ENCODE data around the gene CEP55.

CEP55 gene

DNA sequence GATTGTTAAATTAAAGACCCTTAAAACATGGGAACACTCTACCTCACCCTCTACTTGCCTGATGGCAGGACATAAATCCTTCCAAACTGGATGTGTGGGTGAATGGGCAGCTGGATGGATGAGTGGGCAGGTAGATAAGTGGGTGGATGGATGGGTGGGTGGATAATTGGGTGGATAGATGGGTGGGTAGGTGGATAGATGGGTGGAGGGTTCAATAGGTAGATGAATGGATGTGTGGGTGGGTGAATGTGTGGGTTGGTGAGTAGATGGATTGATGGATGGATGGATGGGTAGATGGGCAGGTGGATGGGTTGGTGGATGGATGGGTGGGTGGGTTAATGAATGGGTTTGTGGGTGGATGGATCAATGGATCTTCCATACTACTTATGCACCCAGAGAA is 51.1 kb downstream of the CEP55 start:
- no peak overlapping the region for H3K9ac ChIP-seq (ENCODE audit: low read length)
- no peak overlapping the region for H3K4me3 ChIP-seq (ENCODE audit: low read depth, low read length, poor library complexity, severe bottlenecking)
- H4K20me1 ChIP-seq (ENCODE audit: insufficient read depth, low read length) = no peaks in the 10 kb centered on the region
- H3F3A ChIP-seq (ENCODE audit: insufficient read depth, low read length) = no peaks in the 10 kb centered on the region
- H3K9me2 ChIP-seq (ENCODE audit: low read depth, low read length) = no peaks in the 10 kb centered on the region
- H3K4me2 ChIP-seq (ENCODE audit: low read length) = no peak overlapping the region
- H3K4me1 ChIP-seq (ENCODE audit: insufficient read depth, low read length, severe bottlenecking) = no peaks in the 10 kb centered on the region
- H3K79me2 ChIP-seq (ENCODE audit: insufficient read depth, low read length) = no peaks in the 10 kb centered on the region
- H3K36me3 ChIP-seq (ENCODE audit: insufficient read depth, low read length) = no peaks in the 10 kb centered on the region
- H2AFZ ChIP-seq (ENCODE audit: low read length) = no peak overlapping the region
- no peaks in the 10 kb centered on the region for H3K9me3 ChIP-seq (ENCODE audit: low read length)
- TF ChIP-seq EZH2 (IDR thresholded peaks at IDR 0.05; ENCODE audit: borderline replicate concordance, low read length) = no peak
- H3K27me3 ChIP-seq (ENCODE audit: insufficient read depth, low read length) = no peaks in the 10 kb centered on the region
- no peak overlapping the region for H3K27ac ChIP-seq (ENCODE audit: low read depth, low read length, poor library complexity, severe bottlenecking)

DNA sequence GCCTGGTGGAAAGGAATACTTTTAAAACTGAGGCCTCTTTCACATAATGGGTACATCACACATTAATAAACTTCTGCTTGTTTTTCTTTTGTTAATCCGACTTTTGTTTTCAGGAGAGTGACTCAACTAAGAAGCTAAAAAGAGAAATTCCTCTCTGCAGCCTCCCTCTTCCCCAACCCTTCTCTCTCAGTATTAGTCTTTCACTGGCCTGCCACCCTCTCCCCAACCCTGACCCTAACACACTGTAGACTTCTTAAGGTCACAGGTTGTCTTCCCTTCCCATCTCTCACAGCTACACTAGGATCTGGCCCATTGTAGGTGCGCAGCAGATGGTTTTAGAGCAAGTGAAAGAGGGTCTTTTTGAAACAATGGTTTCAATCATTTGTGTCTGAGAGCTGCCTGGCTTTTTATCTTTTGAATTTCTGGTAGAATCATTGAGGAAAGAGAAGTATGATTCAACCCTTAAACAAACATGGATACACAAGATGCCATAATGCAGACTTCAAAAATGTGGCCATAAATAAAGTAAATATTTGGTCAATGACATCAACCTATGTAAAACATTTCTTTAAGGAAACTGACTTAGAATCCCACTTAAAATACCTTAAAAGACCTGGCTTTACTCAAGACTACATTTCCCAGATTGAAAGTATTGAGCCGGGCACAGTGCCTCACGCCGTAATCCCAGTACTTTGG is 52.1 kb downstream of the CEP55 start:
- Histone ChIP-seq H3K27me3 (ENCODE audit: insufficient read depth, low read length) (no peaks in the 10 kb centered on the region), H3K4me3 (ENCODE audit: low read depth, low read length, poor library complexity, severe bottlenecking) (no peak overlapping the region), H3K4me1 (ENCODE audit: insufficient read depth, low read length, severe bottlenecking) (no peaks in the 10 kb centered on the region), H3K9me3 (ENCODE audit: low read length) (no peaks in the 10 kb centered on the region), H3K4me2 (ENCODE audit: low read length) (no peak overlapping the region), H2AFZ (ENCODE audit: low read length) (no peak overlapping the region), H3K9ac (ENCODE audit: low read length) (no peak overlapping the region), H3K79me2 (ENCODE audit: insufficient read depth, low read length) (no peaks in the 10 kb centered on the region), H3K9me2 (ENCODE audit: low read depth, low read length) (no peaks in the 10 kb centered on the region), H4K20me1 (ENCODE audit: insufficient read depth, low read length) (no peaks in the 10 kb centered on the region), H3K36me3 (ENCODE audit: insufficient read depth, low read length) (no peaks in the 10 kb centered on the region), H3K27ac (ENCODE audit: low read depth, low read length, poor library complexity, severe bottlenecking) (no peak overlapping the region), H3F3A (ENCODE audit: insufficient read depth, low read length) (no peaks in the 10 kb centered on the region)
- TF ChIP-seq EZH2 (IDR thresholded peaks at IDR 0.05; ENCODE audit: borderline replicate concordance, low read length) = no peak
- TF ChIP-seq, protein P1, sequence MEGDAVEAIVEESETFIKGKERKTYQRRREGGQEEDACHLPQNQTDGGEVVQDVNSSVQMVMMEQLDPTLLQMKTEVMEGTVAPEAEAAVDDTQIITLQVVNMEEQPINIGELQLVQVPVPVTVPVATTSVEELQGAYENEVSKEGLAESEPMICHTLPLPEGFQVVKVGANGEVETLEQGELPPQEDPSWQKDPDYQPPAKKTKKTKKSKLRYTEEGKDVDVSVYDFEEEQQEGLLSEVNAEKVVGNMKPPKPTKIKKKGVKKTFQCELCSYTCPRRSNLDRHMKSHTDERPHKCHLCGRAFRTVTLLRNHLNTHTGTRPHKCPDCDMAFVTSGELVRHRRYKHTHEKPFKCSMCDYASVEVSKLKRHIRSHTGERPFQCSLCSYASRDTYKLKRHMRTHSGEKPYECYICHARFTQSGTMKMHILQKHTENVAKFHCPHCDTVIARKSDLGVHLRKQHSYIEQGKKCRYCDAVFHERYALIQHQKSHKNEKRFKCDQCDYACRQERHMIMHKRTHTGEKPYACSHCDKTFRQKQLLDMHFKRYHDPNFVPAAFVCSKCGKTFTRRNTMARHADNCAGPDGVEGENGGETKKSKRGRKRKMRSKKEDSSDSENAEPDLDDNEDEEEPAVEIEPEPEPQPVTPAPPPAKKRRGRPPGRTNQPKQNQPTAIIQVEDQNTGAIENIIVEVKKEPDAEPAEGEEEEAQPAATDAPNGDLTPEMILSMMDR (IDR thresholded peaks at IDR 0.05; ENCODE audit: low read length) = no peak

DNA sequence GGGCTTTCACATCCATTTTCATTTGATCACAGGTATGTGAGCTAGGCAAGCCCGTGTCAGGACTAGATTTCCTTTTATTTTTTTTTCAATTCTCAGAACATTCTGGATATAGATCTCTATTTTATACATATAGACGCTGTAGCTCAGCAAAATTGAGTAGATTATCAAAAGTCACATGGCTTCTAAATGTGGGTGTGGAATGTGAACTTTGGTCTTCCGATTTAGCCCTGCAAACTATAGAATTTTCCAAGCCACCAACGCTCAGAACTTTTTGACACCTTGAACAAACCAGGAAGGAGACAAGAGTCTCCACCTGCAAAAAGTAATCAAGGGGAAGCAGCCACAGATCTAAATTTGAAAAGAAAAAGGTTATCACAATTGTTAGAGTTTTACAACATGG is 54.2 kb downstream of the CEP55 start:
- Histone ChIP-seq H3K36me3 (ENCODE audit: insufficient read depth, low read length) (no peaks in the 10 kb centered on the region), H3K79me2 (ENCODE audit: insufficient read depth, low read length) (no peaks in the 10 kb centered on the region), H3K4me1 (ENCODE audit: insufficient read depth, low read length, severe bottlenecking) (no peaks in the 10 kb centered on the region), H3K9me2 (ENCODE audit: low read depth, low read length) (no peaks in the 10 kb centered on the region), H3K9me3 (ENCODE audit: low read length) (no peaks in the 10 kb centered on the region), H2AFZ (ENCODE audit: low read length) (no peak overlapping the region), H4K20me1 (ENCODE audit: insufficient read depth, low read length) (no peaks in the 10 kb centered on the region), H3K4me3 (ENCODE audit: low read depth, low read length, poor library complexity, severe bottlenecking) (no peak overlapping the region), H3F3A (ENCODE audit: insufficient read depth, low read length) (no peaks in the 10 kb centered on the region), H3K4me2 (ENCODE audit: low read length) (no peak overlapping the region), H3K27me3 (ENCODE audit: insufficient read depth, low read length) (no peaks in the 10 kb centered on the region), H3K9ac (ENCODE audit: low read length) (no peak overlapping the region), H3K27ac (ENCODE audit: low read depth, low read length, poor library complexity, severe bottlenecking) (no peak overlapping the region)
- TF ChIP-seq, protein P1 (IDR thresholded peaks at IDR 0.05; ENCODE audit: low read length) = no peak
- no peak for TF ChIP-seq EZH2 (IDR thresholded peaks at IDR 0.05; ENCODE audit: borderline replicate concordance, low read length)

DNA sequence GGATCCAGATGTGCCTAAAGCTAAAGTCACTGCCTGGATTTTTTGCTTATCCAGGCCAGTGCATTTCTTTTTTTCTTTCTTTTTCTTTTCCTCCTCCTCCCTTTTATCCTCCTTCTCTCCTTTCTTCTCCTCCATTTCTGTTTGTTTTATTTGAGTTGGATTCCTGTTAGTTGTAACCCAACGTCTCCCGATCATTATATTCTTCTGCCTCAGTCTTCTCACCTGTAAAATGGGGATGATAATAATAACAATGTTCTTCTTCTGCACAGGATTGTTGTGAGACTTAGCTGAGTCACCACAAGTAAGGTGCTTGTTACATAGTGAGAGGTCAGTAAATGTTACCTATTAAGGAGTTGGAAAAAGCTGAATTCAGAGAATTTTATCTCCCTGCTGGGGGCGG is 56.4 kb downstream of the CEP55 start:
- Histone ChIP-seq H3K9ac (ENCODE audit: low read length) (no peak overlapping the region), H3K9me2 (ENCODE audit: low read depth, low read length) (no peaks in the 10 kb centered on the region), H3K9me3 (ENCODE audit: low read length) (no peaks in the 10 kb centered on the region), H4K20me1 (ENCODE audit: insufficient read depth, low read length) (no peaks in the 10 kb centered on the region), H3K4me1 (ENCODE audit: insufficient read depth, low read length, severe bottlenecking) (no peaks in the 10 kb centered on the region), H3K4me3 (ENCODE audit: low read depth, low read length, poor library complexity, severe bottlenecking) (no peak overlapping the region), H3K27ac (ENCODE audit: low read depth, low read length, poor library complexity, severe bottlenecking) (no peak overlapping the region), H3K27me3 (ENCODE audit: insufficient read depth, low read length) (no peaks in the 10 kb centered on the region), H3K79me2 (ENCODE audit: insufficient read depth, low read length) (no peaks in the 10 kb centered on the region), H3K36me3 (ENCODE audit: insufficient read depth, low read length) (no peaks in the 10 kb centered on the region), H3K4me2 (ENCODE audit: low read length) (no peak overlapping the region), H2AFZ (ENCODE audit: low read length) (no peak overlapping the region), H3F3A (ENCODE audit: insufficient read depth, low read length) (no peaks in the 10 kb centered on the region)
- TF ChIP-seq, protein P1 (IDR thresholded peaks at IDR 0.05; ENCODE audit: low read length) = no peak
- TF ChIP-seq EZH2 (IDR thresholded peaks at IDR 0.05; ENCODE audit: borderline replicate concordance, low read length) = no peak

All from OCI-LY1 (cell line).